Keratinocyte (primary cell): ENCODE data around the gene MS4A6E. TPM values are rescaled to one million over a fixed set of nuclear protein-coding genes. Genes with fewer than 3 reads are reported as not detected.
"Not testable (repeated sequence)": the region's sequence is repeated elsewhere in the genome, so short reads cannot be mapped to it uniquely, and the experiment has no call there.

Source experiments
- DNase-seq: peaks from one replicate; pipeline ENCODE4 v3.0.0-alpha.2; 2011; ENCODE audit warnings: low read depth, missing footprints, low spot score
- FAIRE-seq: peaks from 2 replicates; lab custom pipeline; 2011; peaks lifted over from hg19 to GRCh38; lab: Jason Lieb, UNC
- H2AFZ ChIP-seq: 2 replicates; pipeline ENCODE4 v1.6.0; 2012; ENCODE audit warnings: low read length, control low read depth, inconsistent platforms; ENCODE audit not compliant: control insufficient read depth
- H3K27ac ChIP-seq: 2 replicates; pipeline ENCODE4 v1.5.1; 2011; ENCODE audit warnings: low read length; ENCODE audit not compliant: control insufficient read depth, insufficient read depth
- H3K27me3 ChIP-seq: 3 replicates; pipeline ENCODE4 v1.6.0; 2011; ENCODE audit warnings: low read length; ENCODE audit not compliant: control insufficient read depth, insufficient read depth; ENCODE audit errors: extremely low read depth
- H3K36me3 ChIP-seq, 2 experiments: 2 replicates in 1 of 2; 3 replicates in 1 of 2; pipeline ENCODE4 v1.5.1; 2011; ENCODE audit warnings: low read length in 2 of 2, mild to moderate bottlenecking in 1 of 2; ENCODE audit not compliant: control insufficient read depth in 2 of 2, insufficient read depth in 2 of 2; ENCODE audit errors: extremely low read depth in 1 of 2
- H3K4me1 ChIP-seq: 3 replicates; pipeline ENCODE4 v1.5.1; 2011; ENCODE audit warnings: low read length; ENCODE audit not compliant: control insufficient read depth, insufficient read depth; ENCODE audit errors: extremely low read depth
- H3K4me2 ChIP-seq: 3 replicates; pipeline ENCODE4 v1.6.0; 2011; ENCODE audit warnings: low read depth, low read length; ENCODE audit not compliant: control insufficient read depth, insufficient read depth; ENCODE audit errors: extremely low read depth
- H3K4me3 ChIP-seq, 3 experiments: fragments of 200-600 bp in 1 of 3; sonication (generic) in 1 of 3; 2 replicates in 2 of 3; 3 replicates in 1 of 3; pipeline ENCODE4 v1.5.1; 2011 to 2016; ENCODE audit warnings: low read length in 3 of 3, mild to moderate bottlenecking in 3 of 3, control low read depth in 2 of 3, inconsistent platforms in 1 of 3, low read depth in 1 of 3, mixed read lengths in 1 of 3, mixed run types in 1 of 3, moderate library complexity in 1 of 3; ENCODE audit not compliant: control insufficient read depth in 2 of 3, insufficient read depth in 2 of 3; ENCODE audit errors: extremely low read depth in 1 of 3
- H3K79me2 ChIP-seq: 2 replicates; pipeline ENCODE4 v1.6.0; 2012; ENCODE audit warnings: low read length; ENCODE audit not compliant: control insufficient read depth, insufficient read depth
- H3K9ac ChIP-seq: 3 replicates; pipeline ENCODE4 v1.6.0; 2011; ENCODE audit warnings: low read length; ENCODE audit not compliant: control insufficient read depth, insufficient read depth; ENCODE audit errors: extremely low read depth
- H3K9me1 ChIP-seq: 3 replicates; pipeline ENCODE4 v1.6.0; 2011; ENCODE audit warnings: low read length; ENCODE audit not compliant: control insufficient read depth, insufficient read depth; ENCODE audit errors: extremely low read depth
- H3K9me3 ChIP-seq: 2 replicates; pipeline ENCODE4 v1.5.1; 2012; ENCODE audit warnings: low read depth, low read length; ENCODE audit not compliant: control insufficient read depth
- H4K20me1 ChIP-seq: 3 replicates; pipeline ENCODE4 v1.6.0; 2011; ENCODE audit warnings: low read length; ENCODE audit not compliant: control insufficient read depth, insufficient read depth; ENCODE audit errors: extremely low read depth
- EZH2 ChIP-seq: IDR thresholded peaks from one replicate; pipeline ENCODE4 v1.6.1; 2012; ENCODE audit warnings: inconsistent platforms, mild to moderate bottlenecking, low read length, moderate library complexity
- dilution Hi-C: fragments of 300-500 bp; cut with MboI; formaldehyde crosslinking; loops from one replicate; pipeline ENCODE4 v1.7.0; 2020; ENCODE audit warnings: low sequenced_read_pairs; ENCODE audit not compliant: extremely low pct_ligation_motif_present
- polyA plus RNA-seq, 5 experiments: library from polyadenylated mRNA; depleted of rRNA in 3 of 5; stranded (reverse) in 3 of 5; stranded (forward) in 1 of 5; unstranded in 1 of 5; fragments of >200 nt; gene quantifications; 1 replicate in 1 of 5; 2 replicates in 3 of 5; 3 replicates in 1 of 5; pipeline versions ENCODE4 v1.2.1 to v1.2.3, GENCODE V29; 2011 to 2012; ENCODE audit warnings: missing spikeins in 2 of 5, low read depth in 1 of 5, low replicate concordance in 1 of 5
- TF ChIP-seq, protein P1 (sequence below), 3 experiments: IDR thresholded peaks in 1 of 3; conservative IDR thresholded peaks in 1 of 3; optimal IDR thresholded peaks in 1 of 3; 2 replicates in 2 of 3; 3 replicates in 1 of 3; pipeline versions ENCODE3 to v1.5.1; 2011; ENCODE audit warnings: low read length in 3 of 3, mild to moderate bottlenecking in 3 of 3, moderate library complexity in 2 of 3, control low read depth in 1 of 3, inconsistent platforms in 1 of 3; ENCODE audit not compliant: insufficient read depth in 2 of 3; ENCODE audit errors: extremely low read depth in 1 of 3

The MS4A6E gene
- polyA plus RNA-seq, 1 donor (not counting 4 experiments of a cell fraction or from before 2014, with no cell fraction given), result not detected

- H3K9ac ChIP-seq, result no peak overlapping the region
- H3K27me3 ChIP-seq, result no peaks in the 10 kb centered on the region
- no peak overlapping the region for H2AFZ ChIP-seq
- H3K27ac ChIP-seq, result no peak overlapping the region
- FAIRE-seq (no peak), DNase-seq (no peak)
- TF ChIP-seq, protein P1, sequence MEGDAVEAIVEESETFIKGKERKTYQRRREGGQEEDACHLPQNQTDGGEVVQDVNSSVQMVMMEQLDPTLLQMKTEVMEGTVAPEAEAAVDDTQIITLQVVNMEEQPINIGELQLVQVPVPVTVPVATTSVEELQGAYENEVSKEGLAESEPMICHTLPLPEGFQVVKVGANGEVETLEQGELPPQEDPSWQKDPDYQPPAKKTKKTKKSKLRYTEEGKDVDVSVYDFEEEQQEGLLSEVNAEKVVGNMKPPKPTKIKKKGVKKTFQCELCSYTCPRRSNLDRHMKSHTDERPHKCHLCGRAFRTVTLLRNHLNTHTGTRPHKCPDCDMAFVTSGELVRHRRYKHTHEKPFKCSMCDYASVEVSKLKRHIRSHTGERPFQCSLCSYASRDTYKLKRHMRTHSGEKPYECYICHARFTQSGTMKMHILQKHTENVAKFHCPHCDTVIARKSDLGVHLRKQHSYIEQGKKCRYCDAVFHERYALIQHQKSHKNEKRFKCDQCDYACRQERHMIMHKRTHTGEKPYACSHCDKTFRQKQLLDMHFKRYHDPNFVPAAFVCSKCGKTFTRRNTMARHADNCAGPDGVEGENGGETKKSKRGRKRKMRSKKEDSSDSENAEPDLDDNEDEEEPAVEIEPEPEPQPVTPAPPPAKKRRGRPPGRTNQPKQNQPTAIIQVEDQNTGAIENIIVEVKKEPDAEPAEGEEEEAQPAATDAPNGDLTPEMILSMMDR (optimal IDR thresholded peaks at IDR 0.05 in 1 of 3, IDR thresholded peaks at IDR 0.05 in 1 of 3, conservative IDR thresholded peaks at IDR 0.05 in 1 of 3; ENCODE audit: extremely low read depth in 1 of 3, insufficient read depth in 2 of 3, low read length in 3 of 3), result no peak
- TF ChIP-seq EZH2, result no peak
- no peaks in the 10 kb centered on the region for H4K20me1 ChIP-seq
- no peak overlapping the region for H3K4me2 ChIP-seq
- H3K9me3 ChIP-seq, result no peaks in the 10 kb centered on the region
- no peaks in the 10 kb centered on the region for H3K79me2 ChIP-seq
- H3K4me3 ChIP-seq, result no peak overlapping the region
- H3K9me1 ChIP-seq, result no peaks in the 10 kb centered on the region
- no peaks in the 10 kb centered on the region for H3K4me1 ChIP-seq
- dilution Hi-C loops, result no loop called here
- no peaks in the 10 kb centered on the region for H3K36me3 ChIP-seq
Measured at GRCh38 chr11:60362241-60362640, 35.2 kb downstream of the MS4A6E start.

GRCh38 chr11:60363542-60364470 is 36.8 kb downstream of the MS4A6E start:
- H3K9me1 ChIP-seq, result no peaks in the 10 kb centered on the region
- H3K36me3 ChIP-seq, result no peaks in the 10 kb centered on the region
- no peaks in the 10 kb centered on the region for H3K4me1 ChIP-seq
- no peaks in the 10 kb centered on the region for H3K9me3 ChIP-seq
- no peak for TF ChIP-seq EZH2
- TF ChIP-seq, protein P1 (optimal IDR thresholded peaks at IDR 0.05 in 1 of 3, IDR thresholded peaks at IDR 0.05 in 1 of 3, conservative IDR thresholded peaks at IDR 0.05 in 1 of 3; ENCODE audit: extremely low read depth in 1 of 3, insufficient read depth in 2 of 3, low read length in 3 of 3), result peak; percentile 59 to 73 (median 60)
- FAIRE-seq (peak; percentile 41), DNase-seq (no peak)
- H3K4me3 ChIP-seq, result no peak overlapping the region
- H4K20me1 ChIP-seq, result no peaks in the 10 kb centered on the region
- H3K27ac ChIP-seq, result no peak overlapping the region
- H3K9ac ChIP-seq, result no peak overlapping the region
- H3K27me3 ChIP-seq, result no peaks in the 10 kb centered on the region
- no peaks in the 10 kb centered on the region for H3K79me2 ChIP-seq
- dilution Hi-C loops, result no loop called here
- H3K4me2 ChIP-seq, result no peak overlapping the region
- no peak overlapping the region for H2AFZ ChIP-seq

- H3K4me3 ChIP-seq, H3K27me3 ChIP-seq, H2AFZ ChIP-seq, H3K9me1 ChIP-seq, H3K9ac ChIP-seq, FAIRE-seq, DNase-seq, H3K4me1 ChIP-seq, H3K27ac ChIP-seq, dilution Hi-C loops, H3K4me2 ChIP-seq, H3K9me3 ChIP-seq, H3K79me2 ChIP-seq, H4K20me1 ChIP-seq, H3K36me3 ChIP-seq: not testable (repeated sequence)
Measured at GRCh38 chr11:60366262-60366904, 39.3 kb downstream of the MS4A6E start.
